ENCODE results near the gene CYP19A1. TPM values are rescaled to one million over a fixed set of nuclear protein-coding genes. Genes with fewer than 3 reads are reported as not detected.

CYP19A1 gene
- total and polyA plus RNA-seq, 8 donors: 0.18 to 2.7 (median 0.35) TPM; not detected in 5

DNA sequence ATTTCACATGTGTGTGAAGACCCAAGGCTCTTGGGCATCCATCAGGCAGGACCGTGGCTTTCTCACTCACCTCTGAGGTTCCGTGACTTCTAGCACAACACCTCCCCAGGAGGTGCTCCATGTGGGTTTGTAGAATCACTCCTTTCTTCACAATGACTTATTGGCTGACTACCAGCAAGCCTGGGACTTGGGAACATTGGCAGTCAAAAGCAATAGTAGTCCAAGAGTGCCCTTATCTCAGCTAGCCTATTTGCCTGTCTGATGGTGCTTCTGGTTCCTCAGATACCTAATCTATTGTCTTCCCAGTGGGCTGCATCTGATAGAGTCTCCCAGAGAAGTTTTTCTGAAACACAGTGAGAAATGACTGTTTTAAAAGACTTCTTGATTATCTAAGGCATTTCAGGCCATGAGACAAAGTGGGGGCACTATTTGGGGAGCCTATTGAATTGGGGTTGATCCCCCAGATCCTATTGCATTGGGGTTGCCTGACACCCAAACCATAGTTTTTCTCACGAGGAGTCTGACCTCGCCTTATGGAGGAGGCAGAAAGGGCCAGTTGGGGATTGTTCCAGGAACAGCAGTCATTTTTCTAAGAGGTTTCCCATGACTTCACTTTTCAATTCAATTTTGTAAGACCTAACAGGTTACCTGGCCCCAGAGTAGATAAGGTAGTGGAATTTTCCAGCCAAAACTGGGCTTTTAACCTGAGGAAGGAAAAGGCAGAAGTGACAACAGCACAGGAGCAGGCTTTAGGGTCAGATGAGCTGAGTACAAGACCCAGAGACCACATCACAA lies 88.0 kb downstream of the CYP19A1 start:
- TF ChIP-seq POLR2A (IDR thresholded peaks at IDR 0.05) (no peak), POLR2AphosphoS5 (IDR thresholded peaks at IDR 0.05) (no peak)
- WGBS, 5 donors: 47 to 74% (median 51%) methylated on average over 4 of the region's 4 CpGs
- Histone ChIP-seq H3K4me1 (no peaks in the 10 kb centered on the region), H3K9me3 (no peaks in the 10 kb centered on the region), H3K27ac (no peak overlapping the region), H3K36me3 (no peaks in the 10 kb centered on the region), H3K4me3 (no peak overlapping the region), H3K27me3 (no peaks in the 10 kb centered on the region)
- DNase-seq: no peak
- intact Hi-C loops (cut with DNase I; ENCODE audit: low total_unique reads): no loop called here

- no peak for TF ChIP-seq POLR2AphosphoS5 (IDR thresholded peaks at IDR 0.05)
- TF ChIP-seq EP300 (IDR thresholded peaks at IDR 0.05): no peak
- TF ChIP-seq POLR2A (IDR thresholded peaks at IDR 0.05): no peak
- TF ChIP-seq, protein P1, sequence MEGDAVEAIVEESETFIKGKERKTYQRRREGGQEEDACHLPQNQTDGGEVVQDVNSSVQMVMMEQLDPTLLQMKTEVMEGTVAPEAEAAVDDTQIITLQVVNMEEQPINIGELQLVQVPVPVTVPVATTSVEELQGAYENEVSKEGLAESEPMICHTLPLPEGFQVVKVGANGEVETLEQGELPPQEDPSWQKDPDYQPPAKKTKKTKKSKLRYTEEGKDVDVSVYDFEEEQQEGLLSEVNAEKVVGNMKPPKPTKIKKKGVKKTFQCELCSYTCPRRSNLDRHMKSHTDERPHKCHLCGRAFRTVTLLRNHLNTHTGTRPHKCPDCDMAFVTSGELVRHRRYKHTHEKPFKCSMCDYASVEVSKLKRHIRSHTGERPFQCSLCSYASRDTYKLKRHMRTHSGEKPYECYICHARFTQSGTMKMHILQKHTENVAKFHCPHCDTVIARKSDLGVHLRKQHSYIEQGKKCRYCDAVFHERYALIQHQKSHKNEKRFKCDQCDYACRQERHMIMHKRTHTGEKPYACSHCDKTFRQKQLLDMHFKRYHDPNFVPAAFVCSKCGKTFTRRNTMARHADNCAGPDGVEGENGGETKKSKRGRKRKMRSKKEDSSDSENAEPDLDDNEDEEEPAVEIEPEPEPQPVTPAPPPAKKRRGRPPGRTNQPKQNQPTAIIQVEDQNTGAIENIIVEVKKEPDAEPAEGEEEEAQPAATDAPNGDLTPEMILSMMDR (IDR thresholded peaks at IDR 0.05): no peak
Measured at GRCh38 chr15:51245628-51246027, 92.8 kb downstream of the CYP19A1 start.

DNA sequence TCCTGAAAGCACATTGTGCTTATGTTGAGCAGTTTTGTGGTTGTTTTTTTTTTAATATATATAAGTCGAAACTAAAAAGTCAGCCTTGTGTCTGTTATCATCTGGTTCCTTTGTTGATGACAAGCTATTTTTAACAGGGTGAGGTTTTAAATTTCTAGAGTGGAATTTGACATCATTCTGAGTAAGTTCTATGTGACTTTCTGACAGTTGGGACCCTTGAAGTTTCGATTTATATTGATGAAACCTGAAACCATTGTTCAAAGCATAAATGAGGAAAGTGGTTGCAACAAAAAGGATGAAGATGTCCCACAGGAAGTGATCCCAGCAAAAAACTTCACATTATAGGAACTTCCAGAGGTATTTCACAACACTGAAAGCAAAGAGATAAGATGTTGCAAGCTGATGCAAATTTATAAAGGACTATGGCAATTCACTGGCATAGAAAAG lies 94.0 kb downstream of the CYP19A1 start:
- intact Hi-C loops (cut with DNase I; ENCODE audit: low total_unique reads): no loop called here
- WGBS, 5 donors: 41 to 59% (median 50%) methylated on average over 2 of the region's 2 CpGs
- no peak for TF ChIP-seq POLR2A (IDR thresholded peaks at IDR 0.05)
- TF ChIP-seq POLR2AphosphoS5 (IDR thresholded peaks at IDR 0.05): no peak
- no peak for TF ChIP-seq EP300 (IDR thresholded peaks at IDR 0.05)
- TF ChIP-seq, protein P1 (IDR thresholded peaks at IDR 0.05): no peak

More at GRCh38 chr15:51245628-51246027, 92.8 kb downstream of the CYP19A1 start:
- Histone ChIP-seq H3K27ac (no peak overlapping the region), H3K4me1 (no peaks in the 10 kb centered on the region), H3K4me3 (no peak overlapping the region), H3K27me3 (no peaks in the 10 kb centered on the region), H3K9me3 (no peaks in the 10 kb centered on the region), H3K36me3 (no peaks in the 10 kb centered on the region)
- no peak for DNase-seq
- intact Hi-C loops (cut with DNase I; ENCODE audit: low total_unique reads): no loop called here
- 92 to 100% (median 97%) methylated on average over 1 of the region's 1 CpG for WGBS, 5 donors

DNA sequence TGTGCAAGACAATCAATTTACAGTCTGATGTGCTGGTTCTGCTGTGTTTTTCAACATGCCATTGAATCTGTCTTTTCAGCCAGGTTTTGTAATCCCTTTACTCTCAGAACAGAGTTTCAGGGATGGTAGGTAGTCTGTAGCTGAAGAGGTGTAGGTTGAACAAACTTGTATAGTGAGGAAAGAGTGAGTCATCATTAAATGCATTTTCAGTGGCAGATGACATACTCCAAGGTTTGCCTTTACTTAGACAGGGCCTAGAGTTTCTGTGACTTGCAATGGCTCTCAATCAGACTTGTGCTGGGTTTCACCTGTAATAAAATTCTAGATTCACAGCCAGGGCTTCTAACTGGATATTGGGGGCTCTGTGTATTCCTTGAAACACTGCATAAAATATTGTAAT lies 94.6 kb downstream of the CYP19A1 start:
- intact Hi-C loops (cut with DNase I; ENCODE audit: low total_unique reads): no loop called here
- no peaks in the 10 kb centered on the region for H3K4me1 ChIP-seq
- DNase-seq: no peak
- TF ChIP-seq POLR2A (IDR thresholded peaks at IDR 0.05) (no peak), EP300 (IDR thresholded peaks at IDR 0.05) (no peak), POLR2AphosphoS5 (IDR thresholded peaks at IDR 0.05) (no peak)
- TF ChIP-seq, protein P1 (IDR thresholded peaks at IDR 0.05): no peak
- H3K27me3 ChIP-seq: peaks cover 0 to 15% (median 0%) of the 10 kb centered on the region in 3 donors
- no peak overlapping the region for H3K27ac ChIP-seq
- no peak overlapping the region for H3K4me3 ChIP-seq
- no peaks in the 10 kb centered on the region for H3K36me3 ChIP-seq
- no peaks in the 10 kb centered on the region for H3K9me3 ChIP-seq

More for the DNA sequence above, 94.0 kb downstream of the CYP19A1 start:
- Histone ChIP-seq H3K27me3 (peaks cover 0 to 9% (median 0%) of the 10 kb centered on the region in 3 donors), H3K36me3 (no peaks in the 10 kb centered on the region), H3K9me3 (no peaks in the 10 kb centered on the region), H3K27ac (no peak overlapping the region), H3K4me1 (no peaks in the 10 kb centered on the region), H3K4me3 (no peak overlapping the region)
- DNase-seq: no peak

GRCh38 chr15:51240066-51240465 lies 98.3 kb downstream of the CYP19A1 start:
- 21 to 34% (median 25%) methylated on average over 4 of the region's 4 CpGs for WGBS, 5 donors
- Histone ChIP-seq H3K9me3 (no peaks in the 10 kb centered on the region), H3K36me3 (no peaks in the 10 kb centered on the region), H3K4me3 (no peak overlapping the region), H3K27me3 (peaks cover 0 to 34% (median 0%) of the 10 kb centered on the region in 3 donors), H3K4me1 (no peaks in the 10 kb centered on the region), H3K27ac (no peak overlapping the region)
- intact Hi-C loops (cut with DNase I; ENCODE audit: low total_unique reads): no loop called here
- DNase-seq: no peak
- TF ChIP-seq POLR2A (IDR thresholded peaks at IDR 0.05): no peak
- TF ChIP-seq, protein P1 (IDR thresholded peaks at IDR 0.05): no peak
- TF ChIP-seq EP300 (IDR thresholded peaks at IDR 0.05): no peak
- no peak for TF ChIP-seq POLR2AphosphoS5 (IDR thresholded peaks at IDR 0.05)
